Activated CD8-positive, alpha-beta T cell treated with anti-CD3 and anti-CD28 coated beads for 36 hours (primary cell): ENCODE results near the gene EBF3. TPM values are rescaled to one million over a fixed set of nuclear protein-coding genes. Genes with fewer than 3 reads are reported as not detected.

Source experiments
- ATAC-seq: fragments of 200-7000 bp; cut with Tn5 transposase; one replicate; pipeline ENCODE4 v1.10.0; 2021; ENCODE audit warnings: mild to moderate bottlenecking, moderate library complexity
- CTCF ChIA-PET: fragments of 350-600 bp; sonication (Branson Sonifier 250); formaldehyde crosslinking; loops from one replicate; lab custom pipeline; 2021; ENCODE audit warnings: antibody characterized with exemption; lab: Charles Lee
- POLR2A ChIA-PET: fragments of 350-600 bp; sonication (Branson Sonifier 250); formaldehyde crosslinking; loops from one replicate; lab custom pipeline; 2021; ENCODE audit warnings: antibody characterized with exemption; lab: Charles Lee
- DNase-seq: peaks from one replicate; pipeline ENCODE4 v3.0.0-alpha.2; 2020
- H3K27ac Mint-ChIP-seq: one replicate; pipeline ENCODE4 v1.8.0; 2021; ENCODE audit warnings: mild to moderate bottlenecking, mixed read lengths
- H3K27me3 Mint-ChIP-seq: one replicate; pipeline ENCODE4 v1.8.0; 2021; ENCODE audit warnings: mixed read lengths
- H3K36me3 Mint-ChIP-seq: one replicate; pipeline ENCODE4 v1.8.0; 2021; ENCODE audit warnings: low read depth, mixed read lengths
- H3K4me1 Mint-ChIP-seq: one replicate; pipeline ENCODE4 v1.8.0; 2021; ENCODE audit warnings: low read depth, mixed read lengths
- H3K4me3 Mint-ChIP-seq: one replicate; pipeline ENCODE4 v1.8.0; 2021; ENCODE audit warnings: mild to moderate bottlenecking, moderate library complexity, mixed read lengths
- H3K9me3 Mint-ChIP-seq: one replicate; pipeline ENCODE4 v1.8.0; 2021; ENCODE audit warnings: mixed read lengths
- intact Hi-C: fragments of 100-400 bp; cut with micrococcal nuclease; formaldehyde crosslinking; loops from one replicate; pipeline ENCODE4 v1.10.0; 2022
- total RNA-seq, 2 experiments: library from RNA; stranded (reverse); gene quantifications; one replicate each; pipeline ENCODE4 v1.2.3, GENCODE V29; 2021
- TF ChIP-seq, protein P1 (sequence below): fragments of 200-600 bp; IDR thresholded peaks from one replicate; pipeline ENCODE4 v1.8.0; 2022; ENCODE audit warnings: antibody characterized with exemption, mild to moderate bottlenecking

Gene EBF3
- total RNA-seq, 2 experiments from 2014 or later: not detected

DNA sequence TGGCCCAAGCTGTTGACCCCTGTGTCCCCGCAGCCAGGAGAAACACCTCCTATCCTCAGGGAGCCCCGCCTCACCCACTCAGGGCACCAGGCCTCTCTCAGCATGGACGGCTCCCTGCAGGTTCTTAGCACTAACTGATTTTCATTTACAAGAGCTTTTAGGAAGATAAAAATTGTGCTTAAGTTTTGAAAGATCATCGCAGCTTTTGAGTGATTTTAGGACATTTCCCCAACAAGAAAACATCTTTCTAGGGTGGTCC is 22.1 kb downstream of the EBF3 start:
- H3K4me1 Mint-ChIP-seq: no peaks in the 10 kb centered on the region
- no peak for DNase-seq
- ChIA-PET CTCF (no interaction called here), POLR2A (no interaction called here)
- TF ChIP-seq, protein P1, sequence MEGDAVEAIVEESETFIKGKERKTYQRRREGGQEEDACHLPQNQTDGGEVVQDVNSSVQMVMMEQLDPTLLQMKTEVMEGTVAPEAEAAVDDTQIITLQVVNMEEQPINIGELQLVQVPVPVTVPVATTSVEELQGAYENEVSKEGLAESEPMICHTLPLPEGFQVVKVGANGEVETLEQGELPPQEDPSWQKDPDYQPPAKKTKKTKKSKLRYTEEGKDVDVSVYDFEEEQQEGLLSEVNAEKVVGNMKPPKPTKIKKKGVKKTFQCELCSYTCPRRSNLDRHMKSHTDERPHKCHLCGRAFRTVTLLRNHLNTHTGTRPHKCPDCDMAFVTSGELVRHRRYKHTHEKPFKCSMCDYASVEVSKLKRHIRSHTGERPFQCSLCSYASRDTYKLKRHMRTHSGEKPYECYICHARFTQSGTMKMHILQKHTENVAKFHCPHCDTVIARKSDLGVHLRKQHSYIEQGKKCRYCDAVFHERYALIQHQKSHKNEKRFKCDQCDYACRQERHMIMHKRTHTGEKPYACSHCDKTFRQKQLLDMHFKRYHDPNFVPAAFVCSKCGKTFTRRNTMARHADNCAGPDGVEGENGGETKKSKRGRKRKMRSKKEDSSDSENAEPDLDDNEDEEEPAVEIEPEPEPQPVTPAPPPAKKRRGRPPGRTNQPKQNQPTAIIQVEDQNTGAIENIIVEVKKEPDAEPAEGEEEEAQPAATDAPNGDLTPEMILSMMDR: no peak
- no peak overlapping the region for H3K4me3 Mint-ChIP-seq
- intact Hi-C loops: no loop called here
- H3K27ac Mint-ChIP-seq: no peak overlapping the region
- peaks cover 11% of the 10 kb centered on the region for H3K27me3 Mint-ChIP-seq
- ATAC-seq: no peak
- no peaks in the 10 kb centered on the region for H3K36me3 Mint-ChIP-seq
- no peaks in the 10 kb centered on the region for H3K9me3 Mint-ChIP-seq

DNA sequence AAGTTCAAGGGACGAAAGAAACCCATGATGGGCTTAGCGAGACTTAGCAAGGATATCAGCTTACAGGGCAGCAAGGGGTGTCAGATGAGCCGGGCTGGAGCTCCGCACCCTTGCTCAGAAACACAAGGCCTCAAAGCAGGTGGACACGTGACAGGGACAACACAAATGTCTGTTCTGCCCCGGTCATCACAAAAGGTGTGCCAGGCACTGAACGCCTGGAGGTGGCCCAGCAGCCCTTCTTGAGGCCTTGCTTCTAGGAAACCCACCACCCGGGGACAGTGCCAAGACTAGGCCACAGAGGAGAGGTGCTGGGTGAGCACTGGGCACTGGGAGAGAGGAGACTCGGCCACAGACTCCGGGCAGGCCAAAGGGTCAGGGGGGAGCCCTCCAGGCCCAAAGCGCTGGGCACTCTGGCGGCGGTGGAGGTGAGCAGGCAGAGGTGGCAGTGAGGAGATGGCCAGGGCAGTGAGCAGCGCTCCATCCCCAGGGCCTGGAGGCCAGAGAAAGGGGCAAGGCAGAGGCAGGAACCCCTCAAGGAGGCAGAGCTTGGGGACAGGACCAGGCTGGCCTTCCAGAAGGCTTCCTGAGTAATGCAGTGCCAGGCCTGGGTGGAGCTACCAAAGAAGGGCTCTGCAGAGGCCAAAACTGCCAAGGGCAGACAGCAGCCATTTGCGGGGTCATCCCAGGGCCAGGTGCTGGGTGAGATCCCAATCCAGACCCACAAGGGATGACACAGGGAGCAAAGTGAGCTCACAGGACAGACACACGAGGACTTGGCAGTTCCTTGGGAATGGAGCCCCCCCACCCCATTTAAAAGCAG is 22.7 kb downstream of the EBF3 start:
- peaks cover 10% of the 10 kb centered on the region for H3K27me3 Mint-ChIP-seq
- no peaks in the 10 kb centered on the region for H3K9me3 Mint-ChIP-seq
- H3K36me3 Mint-ChIP-seq: no peaks in the 10 kb centered on the region
- intact Hi-C loops: no loop called here
- ATAC-seq (no peak), DNase-seq (no peak)
- POLR2A ChIA-PET: no interaction called here
- H3K4me1 Mint-ChIP-seq: no peaks in the 10 kb centered on the region
- H3K4me3 Mint-ChIP-seq: no peak overlapping the region
- CTCF ChIA-PET: no interaction called here
- TF ChIP-seq, protein P1: no peak
- no peak overlapping the region for H3K27ac Mint-ChIP-seq

DNA sequence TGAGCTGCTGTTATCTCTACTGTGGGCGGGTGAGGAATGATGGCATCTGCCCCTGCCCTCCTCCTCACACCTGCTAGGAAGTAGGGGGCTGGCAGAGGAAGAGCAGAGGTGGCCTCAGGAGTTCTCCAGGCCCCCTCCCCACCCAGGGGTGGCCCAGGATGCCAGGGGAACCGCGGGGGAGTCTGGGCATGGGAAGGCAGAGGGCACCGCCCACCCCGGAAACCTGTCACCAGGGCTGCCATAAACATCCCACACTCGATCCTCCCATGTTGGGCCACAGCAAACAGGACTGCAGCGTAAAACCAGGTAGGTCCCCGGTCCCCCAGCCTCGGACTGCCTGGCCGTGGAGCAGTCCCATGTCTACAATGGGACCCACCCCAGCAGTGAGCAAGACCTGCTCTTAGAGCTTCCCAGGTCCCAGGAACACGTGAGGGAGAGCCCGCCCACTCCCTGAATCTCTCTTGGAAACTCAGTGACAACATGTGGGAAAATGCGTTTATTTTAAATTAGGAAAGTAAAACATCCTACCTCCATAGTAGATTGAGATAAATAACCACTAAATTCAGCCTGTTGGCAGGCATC is 23.4 kb downstream of the EBF3 start:
- DNase-seq: no peak
- Mint-ChIP-seq H3K4me1 (no peaks in the 10 kb centered on the region), H3K36me3 (no peaks in the 10 kb centered on the region), H3K27ac (no peak overlapping the region), H3K9me3 (no peaks in the 10 kb centered on the region), H3K27me3 (peaks cover 7% of the 10 kb centered on the region), H3K4me3 (no peak overlapping the region)
- intact Hi-C loops: no loop called here
- no peak for ATAC-seq
- ChIA-PET CTCF (no interaction called here), POLR2A (no interaction called here)
- TF ChIP-seq, protein P1: no peak

DNA sequence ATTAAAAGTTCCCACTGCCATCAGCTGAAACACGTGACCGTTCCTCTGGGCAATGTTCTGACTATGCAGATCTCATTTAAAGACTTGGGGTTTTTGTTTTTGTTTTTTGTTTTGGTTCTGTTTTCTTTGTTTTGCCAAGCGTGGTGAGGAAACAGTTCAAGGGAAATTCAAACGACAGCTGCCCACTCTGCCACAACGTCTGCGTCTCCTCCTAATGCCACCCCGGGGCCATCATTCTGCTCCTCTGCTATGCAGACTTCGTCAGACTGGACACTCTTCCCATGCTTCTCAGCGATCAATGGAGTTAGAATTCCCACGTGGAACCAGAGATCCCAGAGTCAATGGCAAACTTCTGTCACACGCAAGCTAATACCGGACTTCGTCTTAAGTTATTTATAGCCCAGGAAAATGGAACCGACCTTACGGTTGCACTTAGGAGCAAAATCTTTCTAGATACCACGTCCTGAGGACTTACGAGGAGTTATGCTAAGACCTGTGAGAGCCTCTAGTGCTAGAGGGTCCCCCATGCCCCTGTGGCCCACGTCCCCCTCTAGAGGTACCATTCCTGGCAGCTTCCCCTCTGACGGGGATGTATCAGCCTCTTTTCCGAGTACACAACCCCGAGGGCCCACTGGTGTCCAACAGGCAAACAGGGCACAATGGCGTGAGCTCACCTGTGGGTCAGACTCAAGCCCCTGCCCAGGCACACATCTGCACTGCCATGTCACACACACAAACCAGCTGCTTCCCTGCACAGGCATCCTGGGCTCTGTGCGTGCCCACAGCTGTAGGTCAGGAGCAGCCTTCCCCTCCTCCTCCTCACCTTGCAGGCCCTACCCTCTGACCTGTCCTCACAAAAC is 24.4 kb downstream of the EBF3 start:
- H3K36me3 Mint-ChIP-seq: no peaks in the 10 kb centered on the region
- no peaks in the 10 kb centered on the region for H3K9me3 Mint-ChIP-seq
- no peak for ATAC-seq
- H3K27ac Mint-ChIP-seq: no peak overlapping the region
- peaks cover 6% of the 10 kb centered on the region for H3K27me3 Mint-ChIP-seq
- intact Hi-C loops: no loop called here
- TF ChIP-seq, protein P1: no peak
- CTCF ChIA-PET: no interaction called here
- DNase-seq: no peak
- no peak overlapping the region for H3K4me3 Mint-ChIP-seq
- POLR2A ChIA-PET: no interaction called here
- H3K4me1 Mint-ChIP-seq: no peaks in the 10 kb centered on the region

DNA sequence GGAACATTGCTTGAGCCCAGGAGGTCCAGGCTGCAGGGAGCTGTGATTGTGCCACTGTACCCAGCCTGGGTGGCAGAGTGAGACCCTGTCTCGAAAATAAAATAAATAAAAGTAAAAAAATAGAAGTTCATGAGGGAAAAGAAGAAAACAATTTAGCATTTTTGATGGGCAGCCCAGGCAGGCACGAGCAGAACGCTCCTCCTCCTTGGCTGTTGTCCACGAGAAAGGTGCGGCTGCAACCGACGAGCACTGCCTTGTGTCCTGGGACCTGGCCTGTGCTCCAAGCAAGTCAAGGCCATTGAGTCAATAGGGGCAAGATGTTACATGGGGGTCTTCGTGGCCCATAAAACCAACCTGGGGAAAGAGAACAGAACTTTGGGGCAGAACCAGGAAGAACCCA is 25.6 kb downstream of the EBF3 start:
- Mint-ChIP-seq H3K9me3 (no peaks in the 10 kb centered on the region), H3K4me3 (no peak overlapping the region), H3K27me3 (peaks cover 6% of the 10 kb centered on the region), H3K36me3 (no peaks in the 10 kb centered on the region), H3K4me1 (no peaks in the 10 kb centered on the region), H3K27ac (no peak overlapping the region)
- intact Hi-C loops: no loop called here
- DNase-seq (no peak), ATAC-seq (no peak)
- CTCF ChIA-PET: no interaction called here
- POLR2A ChIA-PET: no interaction called here
- TF ChIP-seq, protein P1: no peak
